Suprapubic skin (tissue), 4 donors: ENCODE measurements around the gene ZNF747. TPM values are rescaled to one million over a fixed set of nuclear protein-coding genes. Genes with fewer than 3 reads are reported as not detected.
"Not testable (repeated sequence)": the region's sequence is repeated elsewhere in the genome, so short reads cannot be mapped to it uniquely, and the experiment has no call there.

Experiments used
- DNase-seq, 2 donors: peaks; one replicate each; pipeline ENCODE4 v3.0.0-alpha.2; 2019; ENCODE audit warnings: low spot score in 2 of 2
- H3K27ac ChIP-seq: fragments of 200-600 bp; sonication (generic); one replicate; pipeline ENCODE4 v1.5.1; 2019
- H3K27me3 ChIP-seq: fragments of 200-600 bp; sonication (generic); one replicate; pipeline ENCODE4 v1.5.1; 2019
- H3K36me3 ChIP-seq: fragments of 200-600 bp; sonication (generic); one replicate; pipeline ENCODE4 v1.5.1; 2019
- H3K4me1 ChIP-seq: fragments of 200-600 bp; sonication (generic); one replicate; pipeline ENCODE4 v1.5.1; 2019
- H3K4me3 ChIP-seq: fragments of 200-600 bp; sonication (generic); one replicate; pipeline ENCODE4 v1.5.1; 2019; ENCODE audit warnings: mild to moderate bottlenecking
- H3K9me3 ChIP-seq: fragments of 200-600 bp; sonication (generic); one replicate; pipeline ENCODE4 v1.5.1; 2019
- CTCF ChIP-seq, 2 donors: fragments of 200-600 bp in 1 of 2; fragments of 450-650 bp in 1 of 2; sonication (generic) in 1 of 2; IDR thresholded peaks; one replicate each; pipeline ENCODE4 v1.5.1; 2016 to 2019; ENCODE audit warnings: antibody characterized with exemption in 2 of 2, mild to moderate bottlenecking in 1 of 2, moderate library complexity in 1 of 2
- EP300 ChIP-seq: sonication (generic); formaldehyde crosslinking; IDR thresholded peaks from one replicate; pipeline ENCODE4 v1.6.1; 2017; ENCODE audit warnings: antibody characterized with exemption
- POLR2A ChIP-seq, 2 donors: fragments of 450-650 bp; IDR thresholded peaks; one replicate each; pipeline ENCODE4 v1.6.1; 2017; ENCODE audit warnings: antibody characterized with exemption in 2 of 2, mild to moderate bottlenecking in 2 of 2, moderate library complexity in 2 of 2
- POLR2AphosphoS5 ChIP-seq, 3 donors: sonication (generic); formaldehyde crosslinking; IDR thresholded peaks; one replicate each; pipeline ENCODE4 v1.6.1; 2017; ENCODE audit warnings: antibody characterized with exemption in 3 of 3
- WGBS: methylation state at CpG from one replicate; pipeline ENCODE4 v1.1.5; 2018; 5-methylcytosine and 5-hydroxymethylcytosine counted together
- total RNA-seq, 4 donors: library from RNA; depleted of rRNA; stranded (reverse); fragments of >200 nt; gene quantifications; one replicate each; pipeline ENCODE4 v1.1.0, GENCODE V29; 2016

The ZNF747 gene
- total RNA-seq, 4 donors from 2014 or later = 9.4 to 15.4 (median 11.5) TPM

GRCh38 chr16:30541502-30542329 lies 7.1 kb upstream of the ZNF747 start:
- no peaks in the 10 kb centered on the region for H3K27me3 ChIP-seq
- no peak for DNase-seq
- 71% methylated on average over 10 of the region's 10 CpGs for WGBS
- peaks cover under 1% of the 10 kb centered on the region for H3K4me1 ChIP-seq
- H3K9me3 ChIP-seq = no peaks in the 10 kb centered on the region
- H3K27ac ChIP-seq = no peak overlapping the region
- TF ChIP-seq EP300 = no peak
- no peak for TF ChIP-seq CTCF (IDR thresholded peaks at IDR 0.05)
- no peaks in the 10 kb centered on the region for H3K36me3 ChIP-seq
- no peak overlapping the region for H3K4me3 ChIP-seq

- H3K4me1 ChIP-seq, DNase-seq, H3K4me3 ChIP-seq, H3K27me3 ChIP-seq, H3K36me3 ChIP-seq, H3K9me3 ChIP-seq, H3K27ac ChIP-seq: not testable (repeated sequence)
- 67% methylated on average over 9 of the region's 9 CpGs for WGBS
These were observed 6.3 kb upstream of the ZNF747 start for GRCh38 chr16:30540916-30541464.

DNA sequence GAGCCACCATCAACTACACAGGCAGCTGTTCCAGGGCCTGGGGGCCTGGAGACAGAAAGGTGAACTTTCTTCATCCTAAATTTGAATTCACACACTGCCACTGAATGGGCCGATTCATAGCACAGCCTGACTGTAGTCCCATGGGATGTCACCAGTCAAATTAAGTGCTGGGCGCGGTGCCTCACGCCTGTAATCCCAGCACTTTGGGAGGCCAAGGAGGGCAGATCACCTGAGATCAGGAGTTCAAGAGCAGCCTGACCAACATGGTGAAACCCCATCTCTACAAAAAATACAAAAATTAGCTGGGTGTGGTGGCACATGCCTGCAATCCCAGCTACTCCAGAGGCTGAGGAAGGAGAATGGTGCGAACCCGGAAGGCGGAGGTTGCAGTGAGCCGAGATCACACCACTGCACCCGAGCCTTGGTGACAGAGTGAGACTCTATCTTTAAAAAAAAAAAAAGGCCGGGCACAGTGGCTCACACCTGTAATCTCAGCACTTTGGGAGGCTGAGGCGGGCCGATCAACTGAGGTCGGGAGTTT lies 5.4 kb upstream of the ZNF747 start:
- H3K27me3 ChIP-seq, H3K27ac ChIP-seq: not testable (repeated sequence)
- WGBS = 90% methylated on average over 12 of the region's 13 CpGs

DNA sequence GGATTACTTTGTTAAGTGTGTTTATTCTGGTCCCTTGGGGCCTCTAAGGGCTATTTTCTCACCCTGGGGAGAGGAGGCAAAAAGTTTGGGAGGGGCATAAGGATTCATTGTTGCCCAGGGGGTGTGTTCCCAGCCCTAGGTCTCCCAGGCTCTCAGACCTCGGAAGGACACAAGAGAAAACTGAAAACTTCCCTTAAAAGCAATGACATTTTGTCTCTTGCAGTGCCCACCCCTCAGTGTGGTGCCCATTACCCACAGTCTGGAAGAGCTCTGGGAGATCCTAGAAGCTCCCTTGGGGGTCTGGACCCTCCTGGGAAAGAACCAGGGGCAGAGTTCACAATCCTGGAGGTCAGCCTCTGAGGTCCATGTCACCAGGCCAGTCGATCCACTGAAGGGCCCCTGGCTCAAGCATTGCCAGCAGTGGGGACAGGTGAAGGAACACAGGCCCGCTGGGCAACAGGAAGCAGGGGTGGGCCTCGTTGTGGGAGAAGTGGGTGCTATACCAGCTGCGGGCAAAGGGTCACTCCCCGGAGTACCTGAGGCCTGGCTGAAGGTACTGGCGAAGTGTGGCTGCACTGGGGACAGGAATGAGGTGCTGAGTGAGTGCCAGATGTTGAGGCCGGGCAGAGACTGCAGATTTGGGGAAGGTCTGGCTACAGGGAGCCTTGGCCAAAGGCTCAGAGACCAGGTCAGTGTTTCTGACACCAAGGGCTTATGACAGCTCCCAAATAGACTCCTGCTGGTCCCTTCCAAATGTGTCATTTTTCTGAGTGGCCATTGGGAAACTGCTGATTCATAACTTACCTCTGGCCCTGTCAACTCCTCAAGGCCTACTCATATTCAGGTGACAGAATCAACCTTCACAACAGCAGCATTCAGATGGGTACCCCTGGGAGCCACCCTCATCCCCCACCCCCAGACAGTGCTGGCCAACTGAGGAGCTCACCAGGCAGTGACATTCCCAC lies 4.6 kb upstream of the ZNF747 start:
- 84% methylated on average over 8 of the region's 8 CpGs for WGBS
- Histone ChIP-seq H3K9me3 (no peaks in the 10 kb centered on the region), H3K4me3 (no peak overlapping the region), H3K36me3 (no peaks in the 10 kb centered on the region), H3K27ac (no peak overlapping the region), H3K27me3 (no peaks in the 10 kb centered on the region), H3K4me1 (peaks cover 10% of the 10 kb centered on the region)
- DNase-seq = no peak
- no peak for TF ChIP-seq EP300
- no peak for TF ChIP-seq POLR2A (IDR thresholded peaks at IDR 0.05)
- no peak for TF ChIP-seq CTCF (IDR thresholded peaks at IDR 0.05)
- no peak for TF ChIP-seq POLR2AphosphoS5 (IDR thresholded peaks at IDR 0.05)

More for the DNA sequence above, 5.4 kb upstream of the ZNF747 start:
- H3K36me3 ChIP-seq, H3K4me3 ChIP-seq, DNase-seq, H3K9me3 ChIP-seq, H3K4me1 ChIP-seq: not testable (repeated sequence)

DNA sequence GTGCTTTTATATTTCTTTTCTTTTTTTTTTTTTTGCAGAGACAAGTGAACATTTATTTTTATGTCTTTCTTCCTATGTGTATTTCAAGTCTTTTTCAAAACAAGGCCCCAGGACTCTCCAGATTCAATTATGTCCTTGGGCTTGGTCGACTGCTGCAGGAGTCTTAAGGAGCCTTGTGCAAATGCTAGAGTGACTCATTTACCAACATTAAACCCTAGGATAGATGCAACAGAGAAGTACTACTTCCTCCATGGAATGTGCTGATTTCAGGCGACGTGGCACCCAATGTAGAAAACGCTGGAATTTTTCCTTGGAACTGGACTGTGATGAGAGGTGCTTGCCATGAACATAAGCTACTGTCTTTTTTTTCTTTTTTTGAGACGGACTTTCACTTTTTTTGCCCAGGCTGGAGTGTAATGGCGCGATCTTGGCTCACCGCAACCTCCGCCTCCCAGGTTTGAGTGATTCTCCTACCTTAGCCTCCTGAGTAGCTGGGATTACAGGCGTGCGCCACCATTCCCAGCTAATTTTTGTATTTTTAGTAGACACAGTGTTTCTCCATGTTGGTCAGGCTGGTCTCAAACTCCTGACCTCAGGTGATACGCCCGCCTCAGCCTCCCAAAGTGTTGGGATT lies 1.9 kb upstream of the ZNF747 start:
- H3K4me3 ChIP-seq, H3K27ac ChIP-seq, DNase-seq, H3K27me3 ChIP-seq, H3K9me3 ChIP-seq: not testable (repeated sequence)
- Histone ChIP-seq H3K4me1 (peaks cover 23% of the 10 kb centered on the region), H3K36me3 (peaks cover 14% of the 10 kb centered on the region)
- 91% methylated on average over 13 of the region's 13 CpGs for WGBS

DNA sequence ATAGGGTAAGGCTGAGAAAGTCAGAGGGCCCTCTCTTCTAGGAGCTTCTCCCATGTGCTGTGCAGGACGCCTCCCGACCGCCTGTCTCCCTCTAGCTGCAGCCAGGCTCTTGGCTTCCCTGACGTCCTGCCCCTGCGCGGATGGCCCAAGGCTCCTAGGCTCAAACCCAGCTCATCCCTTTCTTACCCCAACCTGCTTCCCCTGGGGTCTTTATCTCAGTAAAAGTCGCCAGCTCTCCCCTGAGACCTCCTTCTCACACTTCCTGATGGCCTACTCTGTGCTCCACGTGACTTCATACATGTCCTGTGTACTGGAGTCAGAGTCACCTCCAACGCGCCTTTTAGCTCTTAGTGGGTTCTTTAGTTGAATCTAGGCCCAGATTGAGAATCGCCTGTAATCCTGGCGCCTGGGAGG lies 1.1 kb upstream of the ZNF747 start:
- Histone ChIP-seq H3K9me3 (no peaks in the 10 kb centered on the region), H3K27me3 (no peaks in the 10 kb centered on the region), H3K4me3 (peak overlapping the region; percentile 83), H3K36me3 (peaks cover 21% of the 10 kb centered on the region), H3K4me1 (peaks cover 23% of the 10 kb centered on the region), H3K27ac (peak overlapping the region; percentile 95)
- TF ChIP-seq POLR2A (IDR thresholded peaks at IDR 0.05) (no peak), EP300 (no peak), CTCF (IDR thresholded peaks at IDR 0.05) (peak; percentile 23 to 83), POLR2AphosphoS5 (IDR thresholded peaks at IDR 0.05) (no peak)
- peak in 1 of 2 donors; percentile 85 for DNase-seq
- WGBS = 29% methylated on average over 9 of the region's 12 CpGs
